Femur (tissue), 1 donor: ENCODE data around the gene CACNA2D1.
A peak's percentile ranks its signal among the peaks of the same experiment; 100 is the strongest.
"Not testable (repeated sequence)": the region's sequence is repeated elsewhere in the genome, so short reads cannot be mapped to it uniquely, and the experiment has no call there.

Experiments used
- DNase-seq: peaks from one replicate; pipeline ENCODE4 v3.0.0-alpha.2; 2017

Gene CACNA2D1

DNA sequence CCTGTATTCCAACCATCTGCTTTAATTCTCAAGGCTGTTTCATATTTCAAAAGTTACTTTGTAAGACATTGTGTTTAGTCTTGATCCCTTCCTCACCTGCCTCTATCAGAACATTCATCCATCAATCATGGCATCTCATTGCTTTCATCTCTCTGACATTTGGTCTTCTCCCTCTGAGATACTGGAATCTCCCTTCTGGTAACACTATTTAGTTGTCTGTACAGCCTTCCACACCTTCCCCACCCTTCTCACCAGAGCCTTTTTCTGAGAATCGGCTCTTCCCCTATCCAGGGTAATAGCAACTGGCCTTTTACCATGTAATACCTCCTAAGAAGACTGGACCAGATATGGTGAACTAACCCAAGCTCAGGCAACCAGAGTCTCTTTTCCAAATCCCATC lies 10.1 kb downstream of the CACNA2D1 start:
- no peak for DNase-seq

DNA sequence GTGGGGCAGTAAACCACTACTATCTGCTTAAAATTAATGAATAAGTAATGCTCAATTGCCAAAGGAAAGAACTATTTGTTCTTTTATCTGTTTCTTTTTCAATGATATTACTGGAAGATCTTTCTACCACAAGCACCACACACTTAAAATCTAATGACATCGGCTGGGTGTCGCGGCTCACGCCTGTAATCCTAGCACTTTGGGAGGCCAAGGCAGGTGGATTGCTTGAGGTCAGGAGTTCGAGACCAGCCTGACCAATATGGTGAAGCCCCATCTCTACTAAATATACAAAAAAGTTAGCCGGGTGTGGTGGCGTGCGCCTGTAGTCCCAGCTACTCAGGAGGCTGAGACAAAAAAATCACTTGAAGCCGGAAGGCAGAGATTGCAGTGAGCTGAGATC lies 10.8 kb downstream of the CACNA2D1 start:
- DNase-seq = not testable (repeated sequence)

DNA sequence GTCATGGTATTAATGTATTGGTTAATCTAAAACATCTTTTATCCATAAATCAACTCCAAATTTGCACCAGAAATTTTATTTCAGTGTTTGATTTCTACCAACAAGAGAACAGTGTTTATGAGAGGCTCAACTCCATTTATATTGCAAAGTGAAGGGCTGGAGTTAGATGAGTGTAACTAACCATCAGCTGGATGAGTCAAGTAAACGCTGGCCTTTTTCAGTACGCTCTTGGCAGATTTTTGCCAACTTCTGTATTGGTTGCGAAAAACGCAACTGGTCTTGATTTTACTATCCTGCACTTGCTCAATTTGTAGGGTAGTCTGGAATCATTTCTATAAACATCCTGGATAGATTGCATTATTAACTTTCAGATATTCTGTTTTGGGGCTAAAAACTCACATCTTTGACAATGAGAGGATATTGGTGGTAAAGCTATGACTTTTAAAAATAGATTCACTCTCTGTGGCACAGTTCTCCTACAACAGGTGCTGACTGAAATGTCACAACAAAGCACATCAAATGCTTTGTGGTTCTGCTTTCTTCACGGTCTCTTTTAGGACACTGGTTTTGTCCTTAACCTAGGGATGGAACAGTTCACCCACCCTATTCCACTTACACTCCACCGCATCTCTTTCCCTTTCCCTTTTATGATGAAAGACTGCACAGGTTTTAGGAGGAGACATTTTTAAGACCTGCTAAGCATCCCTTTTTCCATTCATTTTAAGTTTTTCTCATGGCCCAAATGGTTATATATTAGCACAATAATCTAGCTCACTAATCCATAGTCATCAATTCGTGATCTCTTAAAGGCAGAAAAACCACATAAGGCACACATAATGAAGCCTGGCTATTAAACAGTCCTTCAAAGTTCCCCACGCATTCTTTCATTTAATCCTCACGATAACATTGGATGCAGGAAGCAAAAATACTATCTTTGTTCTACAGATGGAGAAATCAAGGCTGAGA lies 12.8 kb downstream of the CACNA2D1 start:
- no peak for DNase-seq

DNA sequence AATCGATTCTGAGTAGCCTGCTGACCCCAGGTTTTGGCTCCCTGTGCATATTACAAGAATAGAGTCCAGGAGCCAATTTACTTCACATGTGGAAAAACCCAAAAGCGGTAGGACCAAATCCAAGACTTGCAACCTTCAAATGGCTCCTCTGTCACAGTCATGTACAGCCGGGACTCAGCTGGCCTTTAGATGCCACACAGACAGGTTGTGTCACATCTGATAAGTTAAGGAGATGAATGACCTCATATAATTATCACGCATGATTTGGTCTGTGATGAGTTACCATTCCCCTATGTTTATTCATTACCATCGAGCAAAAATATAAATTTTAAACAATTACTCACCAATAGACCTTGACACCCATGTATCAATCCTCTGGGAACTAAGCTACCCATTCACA lies 14.2 kb downstream of the CACNA2D1 start:
- DNase-seq = no peak

DNA sequence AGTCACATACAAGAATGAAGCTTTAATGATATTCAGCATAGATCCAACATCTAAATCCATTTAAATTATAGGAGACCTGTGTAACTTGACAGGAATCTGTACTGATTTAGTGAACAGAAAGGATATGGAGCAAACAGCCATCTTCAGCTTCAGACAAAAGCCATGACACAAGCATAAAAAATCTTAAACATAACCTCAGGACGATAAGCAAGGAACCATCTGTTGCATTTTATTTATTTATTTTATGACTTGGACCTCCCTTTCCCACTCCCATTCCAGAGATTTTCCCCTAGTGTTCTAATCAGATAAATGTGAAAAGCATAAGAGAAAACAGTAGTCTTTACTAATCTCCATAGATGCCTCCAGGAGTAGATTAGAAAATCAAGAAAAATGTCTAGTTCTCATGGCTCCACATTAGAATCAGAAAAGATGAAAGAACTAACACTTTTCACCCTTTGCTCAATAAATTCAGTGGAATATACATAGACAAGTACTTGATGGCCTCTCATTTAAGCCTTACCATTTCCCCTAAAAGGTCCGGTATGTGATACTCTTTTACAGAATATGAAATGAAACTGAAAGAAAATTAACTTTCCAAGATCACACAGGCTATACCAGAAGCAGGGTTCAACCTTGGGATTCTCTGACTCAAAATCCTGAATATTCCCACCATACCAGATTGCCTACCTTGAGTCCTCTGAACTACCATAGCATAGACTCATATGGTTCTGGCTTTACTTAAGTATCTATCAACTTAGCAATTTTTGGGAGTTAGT lies 15.2 kb downstream of the CACNA2D1 start:
- no peak for DNase-seq

DNA sequence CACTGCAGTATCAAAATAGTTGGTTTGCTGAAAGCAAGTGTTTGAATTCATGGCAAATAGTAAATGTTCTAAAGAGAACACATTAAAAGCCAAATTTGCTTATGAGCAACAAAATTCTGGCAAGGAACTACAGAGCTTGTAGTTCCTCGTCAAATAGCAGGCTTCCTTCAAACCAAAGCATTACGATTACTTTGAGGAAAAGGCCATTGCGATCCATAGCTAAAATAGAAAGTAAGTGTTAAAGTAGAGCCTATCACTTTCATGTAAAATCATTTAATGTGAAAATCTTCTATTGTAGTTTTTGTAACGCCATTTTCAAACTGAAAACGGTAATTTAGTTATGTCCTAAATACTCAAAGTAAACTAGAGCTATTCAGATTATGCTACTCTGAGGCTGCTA lies 20.1 kb downstream of the CACNA2D1 start:
- DNase-seq = no peak

DNA sequence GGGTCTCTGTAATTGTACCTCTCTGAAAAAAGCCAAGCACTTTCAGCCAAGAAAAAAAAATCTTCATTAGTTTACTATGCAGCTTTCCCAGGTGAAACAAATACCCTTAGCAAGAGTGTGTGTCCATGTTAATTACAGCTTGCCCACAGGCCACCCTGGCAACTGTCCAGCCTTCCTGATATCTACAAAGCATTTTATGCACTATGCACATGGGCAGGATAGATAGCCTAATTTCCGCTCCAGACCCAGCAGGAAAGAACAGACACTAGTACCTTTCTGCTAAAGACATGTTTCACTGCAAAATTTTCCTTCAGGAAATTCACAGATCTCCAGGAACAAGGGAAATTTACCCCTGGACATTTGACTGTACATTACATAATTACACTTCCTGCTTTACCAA lies 24.4 kb downstream of the CACNA2D1 start:
- peak; percentile 23 for DNase-seq

DNA sequence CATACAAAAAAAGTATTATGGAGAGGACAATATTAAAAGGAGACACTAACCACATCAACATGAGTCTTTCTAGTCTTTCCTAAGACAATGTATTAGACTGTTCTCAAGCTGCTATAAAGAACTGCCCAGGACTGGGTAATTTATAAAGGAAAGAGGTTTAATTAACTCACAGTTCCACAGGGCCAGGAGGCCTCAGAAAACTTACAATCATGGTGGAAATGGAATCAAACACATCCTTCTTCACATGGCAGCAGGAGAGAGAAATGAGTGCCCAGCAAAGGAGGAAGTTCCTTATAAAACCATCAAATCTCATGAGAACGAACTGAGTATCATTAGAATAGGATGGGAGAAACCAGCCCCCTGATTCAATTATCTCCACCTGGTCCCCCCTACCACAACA lies 25.7 kb downstream of the CACNA2D1 start:
- DNase-seq = no peak

DNA sequence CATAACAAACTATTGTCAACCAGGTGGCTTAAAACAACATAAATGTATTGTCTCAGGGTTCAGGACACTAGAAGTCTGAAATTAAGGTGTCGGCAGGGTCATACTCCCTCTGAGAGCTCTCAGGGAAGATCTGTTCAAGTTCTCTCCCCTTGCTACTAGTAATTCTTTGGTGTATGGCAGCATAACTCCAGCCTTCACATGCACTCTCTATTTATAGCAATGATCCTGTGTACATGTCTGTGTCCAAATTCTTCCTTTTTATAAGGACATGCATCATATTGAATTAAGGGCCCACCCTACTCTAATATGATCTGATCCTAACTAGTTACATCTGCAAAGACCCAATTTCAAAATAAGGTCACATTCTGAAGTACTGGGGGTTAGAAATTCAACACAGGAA lies 27.2 kb downstream of the CACNA2D1 start:
- DNase-seq = no peak

DNA sequence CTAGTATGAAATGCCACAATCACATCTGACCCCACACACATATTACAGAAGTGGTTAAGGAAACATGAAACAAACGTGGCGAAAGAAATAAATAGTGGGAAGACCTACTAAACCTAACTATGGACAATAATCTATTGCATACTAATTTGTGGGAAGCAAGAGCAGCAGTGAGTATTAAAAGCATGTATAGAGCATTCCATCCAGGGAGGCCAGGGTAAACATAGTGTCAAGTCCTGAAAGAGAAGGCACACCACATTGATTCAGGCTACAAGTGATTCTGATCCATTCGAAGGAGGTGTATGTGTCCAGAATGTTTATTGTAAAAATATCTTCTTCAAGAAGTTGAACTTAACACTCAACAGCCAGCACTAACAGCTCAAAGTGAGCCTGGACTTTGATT lies 29.2 kb downstream of the CACNA2D1 start:
- no peak for DNase-seq

DNA sequence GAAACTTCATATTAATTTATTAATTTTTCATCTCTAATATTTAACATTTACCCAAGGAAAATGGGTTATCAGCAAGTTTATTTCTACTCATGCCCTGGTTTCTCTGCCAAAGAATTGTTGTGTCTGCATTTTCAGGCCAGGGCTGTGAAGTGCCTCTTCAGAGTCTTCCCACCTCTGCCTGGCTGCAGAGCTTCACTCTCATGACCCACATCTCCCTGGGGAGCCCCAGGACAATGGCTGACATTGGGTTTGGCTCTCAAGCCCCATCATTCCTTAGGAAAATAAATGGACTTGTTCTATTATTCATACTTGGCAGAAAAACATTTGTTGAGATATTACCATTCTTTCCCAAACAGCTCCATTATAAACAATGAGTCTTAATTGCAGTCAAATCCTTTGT lies 30.3 kb downstream of the CACNA2D1 start:
- DNase-seq = no peak

DNA sequence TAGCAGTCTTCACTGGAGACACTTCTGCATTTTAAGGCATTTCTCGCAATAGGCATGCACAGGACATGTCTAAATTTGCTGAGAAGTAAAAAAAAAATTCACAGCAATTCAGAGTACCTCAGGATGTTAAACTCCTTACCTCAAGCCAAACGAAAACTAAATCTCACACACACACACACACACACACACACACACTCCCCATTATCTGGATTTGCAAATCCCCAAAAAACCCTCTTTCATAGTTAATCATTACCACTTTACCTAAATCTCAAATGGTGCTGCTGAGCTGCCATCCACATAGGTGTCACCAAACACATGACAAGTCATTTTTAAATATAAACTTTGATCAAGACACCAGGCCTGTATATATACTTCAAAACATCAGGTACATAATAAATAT lies 31.8 kb downstream of the CACNA2D1 start:
- DNase-seq = no peak

DNA sequence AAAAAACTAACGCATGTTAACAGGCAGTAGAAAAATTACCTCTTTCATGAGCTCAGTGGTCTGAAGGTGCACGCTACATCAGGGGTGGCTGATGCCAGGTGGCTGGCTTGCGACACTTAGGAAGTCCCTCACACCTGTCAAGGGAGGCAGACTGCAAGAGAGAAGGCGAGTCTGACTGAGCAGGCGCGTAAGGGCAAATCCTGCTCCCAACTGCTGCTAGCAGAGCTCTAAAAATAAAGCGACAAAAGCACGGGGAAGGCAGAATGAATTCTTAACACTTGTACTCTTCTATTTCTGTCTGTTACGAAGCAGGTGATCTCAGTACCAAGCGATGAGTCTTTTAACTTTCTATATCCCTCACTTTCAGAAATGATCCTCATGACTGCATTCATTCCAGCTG lies 33.1 kb downstream of the CACNA2D1 start:
- peak; percentile 40 for DNase-seq

DNA sequence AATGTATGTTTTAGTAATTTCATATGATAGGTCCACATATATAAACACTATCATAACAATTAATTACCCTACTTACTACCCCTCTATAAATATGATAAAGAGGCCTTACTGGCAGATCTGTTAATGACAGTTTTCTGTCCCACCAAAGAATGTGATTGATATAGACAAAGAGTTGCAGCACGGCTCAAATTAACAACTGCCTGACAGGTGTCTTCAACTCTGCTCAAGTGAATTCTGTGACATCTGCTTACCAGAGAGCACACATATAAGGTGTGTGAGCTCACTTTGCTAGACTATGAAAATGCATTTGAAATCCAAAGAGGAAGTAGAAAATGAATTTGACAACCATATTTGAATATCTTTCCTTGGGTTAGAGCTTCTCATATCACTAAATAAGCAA lies 36.6 kb downstream of the CACNA2D1 start:
- DNase-seq = no peak

DNA sequence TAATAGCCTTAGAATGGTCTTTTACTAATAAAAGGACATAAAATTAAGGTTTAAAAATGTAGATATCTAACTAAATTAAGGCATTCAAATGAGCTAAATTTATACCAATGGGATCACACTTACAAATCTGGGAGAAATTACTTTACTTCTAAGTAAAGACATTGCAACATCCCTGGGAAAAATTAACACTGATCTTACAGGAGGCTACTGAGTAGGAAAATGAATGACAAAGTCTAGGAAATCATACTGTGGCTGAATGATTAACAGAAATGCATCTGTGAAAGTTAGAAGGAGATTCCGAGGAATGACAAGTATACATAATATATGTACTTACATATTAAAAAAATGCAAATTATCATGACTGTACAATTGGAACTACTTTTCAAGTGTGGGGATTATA lies 38.3 kb downstream of the CACNA2D1 start:
- DNase-seq = no peak

DNA sequence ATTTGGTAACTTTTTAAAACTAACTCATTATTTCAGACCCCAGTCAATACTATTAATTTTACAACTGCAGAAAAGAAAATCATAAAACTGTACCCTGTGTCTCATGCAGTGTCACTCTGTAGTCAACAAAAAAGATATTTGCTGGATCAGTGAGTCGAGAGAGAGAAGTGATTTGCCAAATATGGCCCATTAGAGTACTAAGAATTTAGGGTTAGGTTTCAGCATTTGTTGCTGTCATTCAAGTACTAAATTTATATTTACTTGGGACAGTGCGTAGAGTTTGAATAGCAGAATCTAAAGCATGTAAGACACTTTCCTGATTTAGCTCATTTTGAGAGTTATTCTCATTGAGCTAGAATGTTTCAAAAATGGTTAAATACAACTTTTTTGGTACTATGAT lies 38.9 kb downstream of the CACNA2D1 start:
- no peak for DNase-seq

DNA sequence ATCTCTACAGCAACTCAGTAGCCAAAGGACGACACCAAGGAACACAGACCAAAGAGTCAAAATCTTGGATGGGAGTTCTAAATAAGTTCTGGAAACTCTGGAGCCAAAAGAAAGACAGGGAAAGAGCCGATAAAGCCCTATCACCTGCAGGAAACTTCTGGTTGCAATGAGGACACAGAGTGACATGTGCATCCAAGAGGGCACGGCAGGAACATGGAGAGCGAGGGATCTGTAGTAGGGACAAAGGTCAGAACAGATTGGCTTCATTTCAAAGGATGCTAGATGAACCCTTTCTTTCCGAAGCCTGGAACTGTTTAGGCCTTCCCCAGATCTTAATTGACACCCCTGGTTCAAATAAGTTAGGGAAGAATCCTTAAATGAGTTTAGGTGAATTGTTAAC lies 39.5 kb downstream of the CACNA2D1 start:
- DNase-seq = no peak

DNA sequence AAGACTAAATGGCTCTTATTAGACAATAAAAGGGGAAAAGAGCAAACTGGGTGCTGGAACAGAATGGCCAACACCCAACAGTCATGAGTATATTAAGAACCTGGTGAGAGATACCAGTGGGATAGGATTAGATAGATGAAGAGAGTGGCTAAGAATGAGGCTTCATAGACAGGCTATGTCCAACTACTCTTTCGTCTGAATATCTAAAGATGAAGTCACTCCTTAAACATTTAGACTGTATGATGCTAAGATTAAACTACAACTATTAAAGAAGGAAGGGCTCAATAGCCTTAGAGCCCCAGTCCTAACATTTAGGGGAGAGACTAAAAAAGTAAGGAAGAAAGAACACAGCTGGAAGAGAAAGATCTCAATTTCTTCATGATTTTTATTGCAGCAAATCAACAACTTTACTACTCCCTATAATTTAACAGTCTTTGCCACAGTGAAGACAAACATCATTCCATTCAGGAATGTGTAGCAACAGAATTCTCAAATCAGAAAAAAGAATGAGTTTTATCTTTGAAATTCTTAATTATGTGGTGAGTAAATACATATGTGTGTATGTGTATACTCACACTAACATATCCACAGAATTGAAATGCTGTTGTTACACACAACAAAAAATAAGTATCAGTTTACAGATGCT lies 45.6 kb downstream of the CACNA2D1 start:
- DNase-seq = no peak

DNA sequence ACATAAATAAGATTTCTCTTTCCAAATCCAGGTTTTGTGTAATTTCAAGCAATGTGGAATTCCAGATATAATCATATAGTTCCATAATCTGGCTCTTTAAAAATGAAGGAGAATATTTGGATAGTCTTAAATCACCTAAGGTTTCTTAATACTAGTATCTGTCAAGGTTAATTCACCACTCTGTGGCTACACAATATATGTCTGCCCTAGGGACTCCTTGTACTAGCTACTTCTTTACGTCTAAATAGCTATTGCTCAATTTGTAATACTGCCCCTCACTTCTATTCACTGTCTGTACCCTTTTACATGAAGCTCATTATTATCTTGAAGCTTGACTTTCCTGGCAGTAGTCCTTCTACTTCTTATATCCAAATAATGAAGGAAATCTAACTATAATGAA lies 47.2 kb downstream of the CACNA2D1 start:
- no peak for DNase-seq

DNA sequence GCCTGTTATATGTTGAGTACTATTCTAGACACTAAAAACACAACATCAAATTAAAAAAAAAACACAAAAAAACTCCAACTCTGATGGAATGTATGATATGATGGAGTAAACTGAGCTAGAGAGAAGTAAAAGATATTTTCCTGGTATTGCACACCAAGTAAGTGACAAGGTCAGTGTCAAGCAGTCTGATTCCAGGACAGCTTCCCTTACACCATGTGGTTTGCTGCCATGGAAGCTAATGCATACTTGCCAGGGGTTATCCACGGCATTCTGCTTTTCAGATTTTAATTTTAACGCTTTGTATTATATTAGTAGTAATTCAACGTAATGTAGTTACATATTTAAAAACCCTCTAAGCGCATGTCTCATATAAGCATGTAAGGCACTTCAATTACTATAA lies 48.4 kb downstream of the CACNA2D1 start:
- DNase-seq = no peak

DNA sequence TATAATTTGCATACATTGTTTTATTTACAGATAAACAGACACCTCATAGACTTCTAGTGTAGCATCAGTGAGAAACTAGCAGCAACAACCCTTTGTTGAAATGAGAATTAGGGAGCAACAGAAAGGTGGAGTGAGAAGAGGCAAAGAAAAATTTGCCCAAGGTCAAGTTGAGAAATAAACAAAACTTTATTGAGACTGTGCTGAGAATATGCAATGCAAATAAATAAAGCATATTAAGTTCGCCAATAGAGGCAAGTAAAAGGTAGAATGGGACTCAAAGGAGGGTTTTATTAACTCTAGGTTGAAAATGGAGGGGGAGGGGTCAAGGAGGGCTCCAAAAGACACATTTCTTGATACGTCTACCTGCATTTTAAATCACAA lies 49.7 kb downstream of the CACNA2D1 start:
- no peak for DNase-seq

DNA sequence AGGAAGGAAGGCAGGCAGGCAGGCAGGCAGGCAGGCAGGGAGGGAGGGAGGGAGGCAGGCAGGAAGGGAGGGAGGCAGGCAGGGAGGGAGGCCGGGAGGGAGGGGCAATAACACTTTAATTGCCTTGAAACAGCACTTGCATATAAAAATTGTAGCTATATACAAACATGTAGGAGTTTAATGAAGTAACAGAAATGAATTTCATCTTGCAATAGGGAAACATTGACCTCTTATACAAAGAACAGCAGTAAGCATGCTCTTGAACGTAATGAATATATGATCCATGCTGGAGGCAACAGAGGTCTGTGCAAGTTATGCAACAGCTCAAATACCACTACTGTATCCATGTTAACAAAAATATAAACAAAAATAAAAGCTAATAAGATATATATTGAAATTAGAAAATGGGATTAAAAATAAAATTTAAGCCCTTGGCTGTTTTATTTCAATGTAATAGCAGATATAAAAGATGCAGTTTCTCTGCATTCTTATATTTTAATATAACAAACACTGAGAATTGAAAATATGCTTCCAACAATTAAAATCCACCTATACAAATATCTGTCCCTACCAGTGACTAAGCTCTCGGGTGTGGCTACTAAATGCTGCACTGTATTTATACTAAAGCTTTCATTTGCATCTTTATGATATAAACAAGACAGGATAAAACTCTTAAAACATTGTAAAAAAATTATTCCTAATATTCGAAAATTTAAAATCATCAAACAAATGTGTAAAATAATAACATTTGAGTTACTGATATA lies 50.3 kb downstream of the CACNA2D1 start:
- no peak for DNase-seq

DNA sequence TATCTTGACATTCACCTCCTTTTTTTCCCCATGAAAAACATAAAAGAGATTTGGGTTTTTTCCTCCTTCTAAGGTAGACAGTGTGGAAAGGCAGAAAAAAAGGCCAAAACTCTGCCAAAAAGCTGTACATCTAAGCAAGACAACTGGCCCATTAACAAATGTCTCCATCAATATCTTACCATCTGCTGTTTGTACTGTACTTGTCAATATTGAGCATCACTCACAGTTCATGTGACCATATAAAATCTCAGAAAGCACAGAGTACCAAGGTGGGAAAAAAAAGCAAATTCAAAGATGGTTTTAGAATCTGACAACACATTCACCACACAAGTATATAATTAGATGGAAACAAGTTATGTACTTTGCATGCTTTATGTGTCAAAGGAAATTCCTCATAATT lies 52.6 kb downstream of the CACNA2D1 start:
- no peak for DNase-seq
